HepG2 (cell line): ENCODE data around the gene CDC42EP1.

ENCODE experiments used
- CTCF ChIP-seq: sonication (generic); formaldehyde crosslinking; IDR thresholded peaks from 2 replicates; pipeline ENCODE4 v1.5.0; 2020; ENCODE audit warnings: mild to moderate bottlenecking, missing genetic modification reagents, moderate library complexity
- MXD4 ChIP-seq: IDR thresholded peaks from 2 replicates; pipeline ENCODE4 v1.6.1; 2016; ENCODE audit warnings: mild to moderate bottlenecking, missing biosample characterization, missing genetic modification reagents

DNA sequence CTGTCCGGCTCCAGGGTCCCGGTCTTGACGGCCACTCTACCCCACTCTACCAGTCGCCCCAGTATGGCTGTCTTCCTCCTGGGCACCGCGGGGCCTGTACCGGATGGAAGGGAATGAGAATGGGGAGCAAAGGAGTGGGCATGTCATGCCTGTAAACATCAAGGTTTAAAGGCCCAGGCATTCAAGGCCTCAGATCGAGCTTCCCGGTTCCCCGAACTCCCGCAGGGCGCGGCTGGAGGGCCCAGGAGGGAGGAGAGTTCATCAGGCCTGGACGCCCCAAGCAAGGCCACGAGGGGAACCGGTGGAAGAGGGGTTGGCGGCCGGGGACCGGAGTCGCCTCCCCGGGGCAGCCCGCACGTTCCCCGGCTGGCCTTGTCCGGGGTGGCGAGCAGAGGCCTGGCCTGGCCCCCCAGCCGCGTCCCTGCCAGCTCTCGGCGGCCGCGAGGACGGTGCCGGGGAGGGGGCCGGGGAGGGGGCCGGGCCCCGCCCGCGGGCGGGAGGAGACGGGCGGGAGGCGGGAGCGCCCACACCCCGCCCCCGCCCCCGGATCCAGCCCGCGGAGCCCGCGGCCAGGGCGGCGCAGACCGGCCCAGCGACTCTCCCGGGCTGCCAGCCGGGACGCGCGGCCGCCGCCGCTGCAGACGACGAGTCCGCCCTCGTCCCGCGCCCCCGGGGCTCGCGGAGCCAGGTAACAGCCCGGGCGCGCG lies at the start of gene CDC42EP1:
- TF ChIP-seq CTCF (CRISPR knock-in tag): no peak
- TF ChIP-seq MXD4 (CRISPR knock-in tag): peak; percentile 73
